HG03571 (cell line): Measurements from ENCODE around the gene SLC9A3.

Experiments
- ATAC-seq: cut with Tn5 transposase; IDR thresholded peaks from one replicate; pipeline ENCODE4 v1.9.1; 2021; ENCODE audit not compliant: unreplicated experiment

The SLC9A3 gene

GRCh38 chr5:464446-464842 is 59.8 kb downstream of the SLC9A3 start:
- no peak for ATAC-seq

GRCh38 chr5:463952-464351 is 60.3 kb downstream of the SLC9A3 start:
- ATAC-seq: no peak

- no peak for ATAC-seq
Observed at GRCh38 chr5:463301-463700, 60.9 kb downstream of the SLC9A3 start.

GRCh38 chr5:462051-462481 is 62.2 kb downstream of the SLC9A3 start:
- no peak for ATAC-seq

GRCh38 chr5:460273-460625 is 64.0 kb downstream of the SLC9A3 start:
- no peak for ATAC-seq

GRCh38 chr5:459562-460272 is 64.5 kb downstream of the SLC9A3 start:
- ATAC-seq: no peak

GRCh38 chr5:458547-459353 is 65.5 kb downstream of the SLC9A3 start:
- ATAC-seq: peak; percentile 61

- no peak for ATAC-seq
Observed at GRCh38 chr5:457195-457961, 66.9 kb downstream of the SLC9A3 start.

GRCh38 chr5:456351-457194 is 67.7 kb downstream of the SLC9A3 start:
- no peak for ATAC-seq

- no peak for ATAC-seq
Observed at GRCh38 chr5:455806-456205, 68.4 kb downstream of the SLC9A3 start.

- ATAC-seq: no peak
Observed at GRCh38 chr5:454936-455335, 69.3 kb downstream of the SLC9A3 start.

GRCh38 chr5:453725-454481 is 70.3 kb downstream of the SLC9A3 start:
- no peak for ATAC-seq

GRCh38 chr5:452978-453710 is 71.1 kb downstream of the SLC9A3 start:
- ATAC-seq: no peak

- no peak for ATAC-seq
Observed at GRCh38 chr5:451587-452458, 72.4 kb downstream of the SLC9A3 start.

GRCh38 chr5:449151-449550 is 75.1 kb downstream of the SLC9A3 start:
- ATAC-seq: no peak

GRCh38 chr5:448766-449090 is 75.5 kb downstream of the SLC9A3 start:
- ATAC-seq: no peak

GRCh38 chr5:448061-448765 is 76.0 kb downstream of the SLC9A3 start:
- ATAC-seq: no peak

- ATAC-seq: no peak
Observed at GRCh38 chr5:447501-447900, 76.7 kb downstream of the SLC9A3 start.
